SK-N-SH treated with all-trans-retinoic acid at 6 μM for 48 hours (cell line): Measurements from ENCODE around the gene HMX2.

Experiments
- ATAC-seq: fragments of 200-7000 bp; cut with Tn5 transposase; 3 replicates; pipeline ENCODE4 v1.9.1; 2020; ENCODE audit warnings: mild to moderate bottlenecking, moderate library complexity
- ARNTL ChIP-seq: fragments of 450-650 bp; formaldehyde crosslinking; IDR thresholded peaks from 2 replicates; pipeline ENCODE4 v1.5.0; 2020; ENCODE audit warnings: low read depth, mild to moderate bottlenecking, moderate library complexity, borderline replicate concordance
- CSDC2 ChIP-seq: fragments of 250-450 bp; sonication (Bioruptor Pico); IDR thresholded peaks from 2 replicates; pipeline ENCODE4 v1.5.0; 2020; ENCODE audit warnings: mild to moderate bottlenecking, moderate library complexity
- ESRRG ChIP-seq: fragments of 250-450 bp; sonication (Bioruptor Pico); IDR thresholded peaks from 2 replicates; pipeline ENCODE4 v1.6.1; 2021; ENCODE audit warnings: mild to moderate bottlenecking
- GLIS3 ChIP-seq: fragments of 250-450 bp; sonication (Bioruptor Pico); IDR thresholded peaks from 2 replicates; pipeline ENCODE4 v1.5.0; 2020; ENCODE audit warnings: mild to moderate bottlenecking, moderate library complexity
- ISL1 ChIP-seq: fragments of 250-450 bp; sonication (Bioruptor Pico); IDR thresholded peaks from 2 replicates; pipeline ENCODE4 v2.1.2; 2022; ENCODE audit warnings: mild to moderate bottlenecking, moderate library complexity
- OSR1 ChIP-seq: fragments of 250-450 bp; sonication (Bioruptor Pico); IDR thresholded peaks from 2 replicates; pipeline ENCODE4 v1.8.0; 2022; ENCODE audit warnings: moderate library complexity, mild to moderate bottlenecking, inconsistent platforms
- PPARA ChIP-seq: fragments of 250-450 bp; sonication (Bioruptor Pico); IDR thresholded peaks from 2 replicates; pipeline ENCODE4 v1.5.0; 2020; ENCODE audit warnings: mild to moderate bottlenecking, borderline replicate concordance
- RARB ChIP-seq: fragments of 250-450 bp; sonication (Bioruptor Pico); IDR thresholded peaks from 2 replicates; pipeline ENCODE4 v1.8.0; 2021; ENCODE audit warnings: mild to moderate bottlenecking, moderate library complexity
- SNAI2 ChIP-seq: fragments of 250-450 bp; sonication (Bioruptor Pico); IDR thresholded peaks from 2 replicates; pipeline ENCODE4 v1.5.0; 2020; ENCODE audit warnings: mild to moderate bottlenecking, moderate library complexity
- TCF4 ChIP-seq: fragments of 250-450 bp; sonication (Bioruptor Pico); IDR thresholded peaks from 2 replicates; pipeline ENCODE4 v1.8.0; 2021; ENCODE audit warnings: mild to moderate bottlenecking, moderate library complexity, borderline replicate concordance
- TOX ChIP-seq: fragments of 250-450 bp; sonication (Bioruptor Pico); IDR thresholded peaks from 2 replicates; pipeline ENCODE4 v1.8.0; 2021; ENCODE audit warnings: mild to moderate bottlenecking, moderate library complexity, borderline replicate concordance
- ZC3H10 ChIP-seq: fragments of 250-450 bp; sonication (Bioruptor Pico); IDR thresholded peaks from 2 replicates; pipeline ENCODE4 v1.5.1; 2021; ENCODE audit warnings: mild to moderate bottlenecking, moderate library complexity
- ZFP3 ChIP-seq: fragments of 250-450 bp; sonication (Bioruptor Pico); IDR thresholded peaks from 2 replicates; pipeline ENCODE4 v1.5.0; 2020; ENCODE audit warnings: mild to moderate bottlenecking, moderate library complexity
- ZFP30 ChIP-seq: fragments of 450-650 bp; formaldehyde crosslinking; IDR thresholded peaks from 2 replicates; pipeline ENCODE4 v1.5.0; 2022; ENCODE audit warnings: mild to moderate bottlenecking, moderate library complexity
- ZNF565 ChIP-seq: fragments of 450-650 bp; formaldehyde crosslinking; conservative IDR thresholded peaks from 2 replicates; pipeline ENCODE4 v1.5.0; 2020; ENCODE audit warnings: low read depth, mild to moderate bottlenecking, moderate library complexity
- ZNF70 ChIP-seq: fragments of 450-650 bp; formaldehyde crosslinking; IDR thresholded peaks from 2 replicates; pipeline ENCODE4 v1.5.0; 2020; ENCODE audit warnings: mild to moderate bottlenecking, moderate library complexity
- ZNF8 ChIP-seq: fragments of 450-650 bp; formaldehyde crosslinking; IDR thresholded peaks from 2 replicates; pipeline ENCODE4 v1.5.0; 2020; ENCODE audit warnings: mild to moderate bottlenecking, moderate library complexity
- TF ChIP-seq, protein P1 (sequence below): fragments of 250-450 bp; sonication (Bioruptor Pico); IDR thresholded peaks from 2 replicates; pipeline ENCODE4 v1.5.1; 2020; ENCODE audit warnings: low read depth, mild to moderate bottlenecking, moderate library complexity
- TF ChIP-seq, protein P2 (sequence below): fragments of 250-450 bp; sonication (Bioruptor Pico); IDR thresholded peaks from 2 replicates; pipeline ENCODE4 v1.8.0; 2021; ENCODE audit warnings: low read depth, mild to moderate bottlenecking, moderate library complexity, borderline replicate concordance
- TF ChIP-seq, protein P3 (sequence below): fragments of 250-450 bp; sonication (Bioruptor Pico); IDR thresholded peaks from 2 replicates; pipeline ENCODE4 v1.5.0; 2020; ENCODE audit warnings: mild to moderate bottlenecking, moderate library complexity
- TF ChIP-seq, protein P4 (sequence below): fragments of 250-450 bp; sonication (Bioruptor Pico); IDR thresholded peaks from 2 replicates; pipeline ENCODE4 v1.5.1; 2021; ENCODE audit warnings: mild to moderate bottlenecking, moderate library complexity
- TF ChIP-seq, protein P5 (sequence below): fragments of 250-450 bp; sonication (Bioruptor Pico); IDR thresholded peaks from 2 replicates; pipeline ENCODE4 v1.8.0; 2020; ENCODE audit warnings: mild to moderate bottlenecking, moderate library complexity, borderline replicate concordance

Gene HMX2

DNA sequence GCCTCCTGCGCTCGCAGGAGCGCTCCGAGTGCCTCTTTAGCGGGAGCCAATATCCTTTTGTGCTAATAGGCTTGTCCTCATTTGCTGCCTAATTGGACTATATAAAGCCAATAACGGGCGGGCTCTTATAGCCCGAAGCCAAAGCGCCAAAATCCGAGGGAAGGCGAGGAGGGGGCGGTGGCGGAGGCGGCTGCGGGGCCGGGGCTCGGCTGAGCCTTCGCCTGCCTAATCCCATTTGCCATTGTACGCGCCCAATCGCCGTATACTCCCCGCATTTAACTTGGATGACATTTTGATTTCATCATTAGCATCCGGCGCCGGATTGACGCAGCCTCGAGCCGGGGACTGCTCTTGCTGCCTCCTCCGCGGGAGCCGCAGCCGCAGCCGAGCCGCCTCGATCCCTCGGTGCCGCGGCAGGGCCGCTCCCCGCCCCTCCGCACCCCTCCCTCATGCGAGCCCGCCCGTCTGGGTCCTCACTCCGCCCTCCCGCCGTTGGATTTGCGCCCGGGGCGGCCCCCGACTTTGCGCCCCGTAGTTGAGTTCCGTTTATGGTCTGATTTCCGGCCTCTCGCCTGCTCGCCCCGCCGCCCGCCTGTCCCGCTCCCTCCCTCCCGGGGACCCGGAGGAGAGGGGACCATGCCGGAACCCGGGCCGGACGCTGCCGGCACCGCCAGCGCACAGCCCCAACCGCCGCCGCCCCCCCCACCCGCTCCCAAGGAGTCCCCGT, 12.4 kb upstream of the HMX2 start, which contains the start of gene HMX3:
TSS of gene HMX3 (plus strand) at position 556 of the 727 bp plus-strand sequence. CDS start at position 637, 81 bp downstream.
- TF ChIP-seq ZNF70 (CRISPR knock-in tag) (no peak), SNAI2 (CRISPR knock-in tag) (no peak), RARB (CRISPR knock-in tag) (no peak), TOX (CRISPR knock-in tag) (no peak), ZNF8 (CRISPR knock-in tag) (no peak), ZNF565 (CRISPR knock-in tag) (no peak)
- TF ChIP-seq, protein P1, sequence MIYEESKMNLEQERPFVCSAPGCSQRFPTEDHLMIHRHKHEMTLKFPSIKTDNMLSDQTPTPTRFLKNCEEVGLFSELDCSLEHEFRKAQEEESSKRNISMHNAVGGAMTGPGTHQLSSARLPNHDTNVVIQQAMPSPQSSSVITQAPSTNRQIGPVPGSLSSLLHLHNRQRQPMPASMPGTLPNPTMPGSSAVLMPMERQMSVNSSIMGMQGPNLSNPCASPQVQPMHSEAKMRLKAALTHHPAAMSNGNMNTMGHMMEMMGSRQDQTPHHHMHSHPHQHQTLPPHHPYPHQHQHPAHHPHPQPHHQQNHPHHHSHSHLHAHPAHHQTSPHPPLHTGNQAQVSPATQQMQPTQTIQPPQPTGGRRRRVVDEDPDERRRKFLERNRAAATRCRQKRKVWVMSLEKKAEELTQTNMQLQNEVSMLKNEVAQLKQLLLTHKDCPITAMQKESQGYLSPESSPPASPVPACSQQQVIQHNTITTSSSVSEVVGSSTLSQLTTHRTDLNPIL (CRISPR knock-in tag), result no peak
- TF ChIP-seq, protein P2, sequence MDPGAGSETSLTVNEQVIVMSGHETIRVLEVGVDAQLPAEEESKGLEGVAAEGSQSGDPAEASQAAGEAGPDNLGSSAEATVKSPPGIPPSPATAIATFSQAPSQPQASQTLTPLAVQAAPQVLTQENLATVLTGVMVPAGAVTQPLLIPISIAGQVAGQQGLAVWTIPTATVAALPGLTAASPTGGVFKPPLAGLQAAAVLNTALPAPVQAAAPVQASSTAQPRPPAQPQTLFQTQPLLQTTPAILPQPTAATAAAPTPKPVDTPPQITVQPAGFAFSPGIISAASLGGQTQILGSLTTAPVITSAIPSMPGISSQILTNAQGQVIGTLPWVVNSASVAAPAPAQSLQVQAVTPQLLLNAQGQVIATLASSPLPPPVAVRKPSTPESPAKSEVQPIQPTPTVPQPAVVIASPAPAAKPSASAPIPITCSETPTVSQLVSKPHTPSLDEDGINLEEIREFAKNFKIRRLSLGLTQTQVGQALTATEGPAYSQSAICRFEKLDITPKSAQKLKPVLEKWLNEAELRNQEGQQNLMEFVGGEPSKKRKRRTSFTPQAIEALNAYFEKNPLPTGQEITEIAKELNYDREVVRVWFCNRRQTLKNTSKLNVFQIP (CRISPR knock-in tag), result no peak
- ATAC-seq, result no peak

DNA sequence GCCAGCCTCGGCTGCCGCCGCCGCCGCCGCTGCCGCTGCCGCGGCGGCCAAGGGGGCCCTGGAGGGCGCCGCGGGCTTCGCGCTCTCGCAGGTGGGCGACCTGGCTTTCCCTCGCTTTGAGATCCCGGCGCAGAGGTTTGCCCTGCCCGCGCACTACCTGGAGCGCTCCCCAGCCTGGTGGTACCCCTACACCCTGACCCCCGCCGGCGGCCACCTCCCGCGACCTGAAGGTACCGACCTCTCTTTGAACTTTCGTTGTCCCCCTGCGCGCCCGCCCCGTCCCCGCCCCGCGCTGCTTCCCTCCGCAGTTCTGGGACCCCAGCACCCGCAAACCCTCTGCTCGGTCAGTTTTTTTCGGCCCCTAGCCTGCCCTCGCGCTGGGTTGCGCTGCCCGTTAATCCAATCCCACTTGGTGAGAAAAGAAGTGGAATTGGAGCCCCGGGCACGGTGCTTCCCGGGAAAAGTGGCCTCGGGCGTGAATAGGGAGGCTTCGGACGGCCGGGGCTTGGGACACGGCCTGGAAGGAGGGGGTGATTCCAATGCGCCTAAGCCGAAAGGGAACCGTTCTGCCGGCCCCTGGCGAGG, 11.6 kb upstream of the HMX2 start:
- no peak for ATAC-seq
- TF ChIP-seq CSDC2 (CRISPR knock-in tag) (no peak), ZC3H10 (CRISPR knock-in tag) (no peak), PPARA (CRISPR knock-in tag) (no peak), ARNTL (CRISPR knock-in tag) (no peak), ZNF70 (CRISPR knock-in tag) (no peak), ZFP30 (CRISPR knock-in tag) (no peak), TOX (CRISPR knock-in tag) (no peak), ISL1 (CRISPR knock-in tag) (no peak), TCF4 (CRISPR knock-in tag) (no peak), OSR1 (CRISPR knock-in tag) (no peak), ZNF8 (CRISPR knock-in tag) (no peak), SNAI2 (CRISPR knock-in tag) (no peak), GLIS3 (CRISPR knock-in tag) (no peak), ESRRG (no peak), ZFP3 (no peak), RARB (CRISPR knock-in tag) (no peak)
- TF ChIP-seq, protein P3, sequence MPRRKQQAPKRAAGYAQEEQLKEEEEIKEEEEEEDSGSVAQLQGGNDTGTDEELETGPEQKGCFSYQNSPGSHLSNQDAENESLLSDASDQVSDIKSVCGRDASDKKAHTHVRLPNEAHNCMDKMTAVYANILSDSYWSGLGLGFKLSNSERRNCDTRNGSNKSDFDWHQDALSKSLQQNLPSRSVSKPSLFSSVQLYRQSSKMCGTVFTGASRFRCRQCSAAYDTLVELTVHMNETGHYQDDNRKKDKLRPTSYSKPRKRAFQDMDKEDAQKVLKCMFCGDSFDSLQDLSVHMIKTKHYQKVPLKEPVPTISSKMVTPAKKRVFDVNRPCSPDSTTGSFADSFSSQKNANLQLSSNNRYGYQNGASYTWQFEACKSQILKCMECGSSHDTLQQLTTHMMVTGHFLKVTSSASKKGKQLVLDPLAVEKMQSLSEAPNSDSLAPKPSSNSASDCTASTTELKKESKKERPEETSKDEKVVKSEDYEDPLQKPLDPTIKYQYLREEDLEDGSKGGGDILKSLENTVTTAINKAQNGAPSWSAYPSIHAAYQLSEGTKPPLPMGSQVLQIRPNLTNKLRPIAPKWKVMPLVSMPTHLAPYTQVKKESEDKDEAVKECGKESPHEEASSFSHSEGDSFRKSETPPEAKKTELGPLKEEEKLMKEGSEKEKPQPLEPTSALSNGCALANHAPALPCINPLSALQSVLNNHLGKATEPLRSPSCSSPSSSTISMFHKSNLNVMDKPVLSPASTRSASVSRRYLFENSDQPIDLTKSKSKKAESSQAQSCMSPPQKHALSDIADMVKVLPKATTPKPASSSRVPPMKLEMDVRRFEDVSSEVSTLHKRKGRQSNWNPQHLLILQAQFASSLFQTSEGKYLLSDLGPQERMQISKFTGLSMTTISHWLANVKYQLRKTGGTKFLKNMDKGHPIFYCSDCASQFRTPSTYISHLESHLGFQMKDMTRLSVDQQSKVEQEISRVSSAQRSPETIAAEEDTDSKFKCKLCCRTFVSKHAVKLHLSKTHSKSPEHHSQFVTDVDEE (CRISPR knock-in tag), result no peak
- TF ChIP-seq, protein P4, sequence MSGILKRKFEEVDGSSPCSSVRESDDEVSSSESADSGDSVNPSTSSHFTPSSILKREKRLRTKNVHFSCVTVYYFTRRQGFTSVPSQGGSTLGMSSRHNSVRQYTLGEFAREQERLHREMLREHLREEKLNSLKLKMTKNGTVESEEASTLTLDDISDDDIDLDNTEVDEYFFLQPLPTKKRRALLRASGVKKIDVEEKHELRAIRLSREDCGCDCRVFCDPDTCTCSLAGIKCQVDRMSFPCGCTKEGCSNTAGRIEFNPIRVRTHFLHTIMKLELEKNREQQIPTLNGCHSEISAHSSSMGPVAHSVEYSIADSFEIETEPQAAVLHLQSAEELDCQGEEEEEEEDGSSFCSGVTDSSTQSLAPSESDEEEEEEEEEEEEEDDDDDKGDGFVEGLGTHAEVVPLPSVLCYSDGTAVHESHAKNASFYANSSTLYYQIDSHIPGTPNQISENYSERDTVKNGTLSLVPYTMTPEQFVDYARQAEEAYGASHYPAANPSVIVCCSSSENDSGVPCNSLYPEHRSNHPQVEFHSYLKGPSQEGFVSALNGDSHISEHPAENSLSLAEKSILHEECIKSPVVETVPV (CRISPR knock-in tag), result no peak
- TF ChIP-seq, protein P5, sequence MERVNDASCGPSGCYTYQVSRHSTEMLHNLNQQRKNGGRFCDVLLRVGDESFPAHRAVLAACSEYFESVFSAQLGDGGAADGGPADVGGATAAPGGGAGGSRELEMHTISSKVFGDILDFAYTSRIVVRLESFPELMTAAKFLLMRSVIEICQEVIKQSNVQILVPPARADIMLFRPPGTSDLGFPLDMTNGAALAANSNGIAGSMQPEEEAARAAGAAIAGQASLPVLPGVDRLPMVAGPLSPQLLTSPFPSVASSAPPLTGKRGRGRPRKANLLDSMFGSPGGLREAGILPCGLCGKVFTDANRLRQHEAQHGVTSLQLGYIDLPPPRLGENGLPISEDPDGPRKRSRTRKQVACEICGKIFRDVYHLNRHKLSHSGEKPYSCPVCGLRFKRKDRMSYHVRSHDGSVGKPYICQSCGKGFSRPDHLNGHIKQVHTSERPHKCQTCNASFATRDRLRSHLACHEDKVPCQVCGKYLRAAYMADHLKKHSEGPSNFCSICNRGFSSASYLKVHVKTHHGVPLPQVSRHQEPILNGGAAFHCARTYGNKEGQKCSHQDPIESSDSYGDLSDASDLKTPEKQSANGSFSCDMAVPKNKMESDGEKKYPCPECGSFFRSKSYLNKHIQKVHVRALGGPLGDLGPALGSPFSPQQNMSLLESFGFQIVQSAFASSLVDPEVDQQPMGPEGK (CRISPR knock-in tag), result no peak
